HS-27A (cell line): ENCODE results near the gene XPR1.
"Not testable (repeated sequence)": the region's sequence is repeated elsewhere in the genome, so short reads cannot be mapped to it uniquely, and the experiment has no call there.

Experiments
- DNase-seq: peaks from one replicate; pipeline ENCODE4 v3.0.0-alpha.2; 2012; ENCODE audit warnings: low read depth, missing footprints

The XPR1 gene

GRCh38 chr1:180644526-180645192 is 12.8 kb downstream of the XPR1 start:
- no peak for DNase-seq

- DNase-seq, result not testable (repeated sequence)
Observed at GRCh38 chr1:180645261-180645660, 13.4 kb downstream of the XPR1 start.

- DNase-seq, result no peak
Observed at GRCh38 chr1:180646093-180646492, 14.3 kb downstream of the XPR1 start.

- no peak for DNase-seq
Observed at GRCh38 chr1:180646547-180646946, 14.7 kb downstream of the XPR1 start.

- DNase-seq, result no peak
Observed at GRCh38 chr1:180652792-180653191, 21.0 kb downstream of the XPR1 start.

GRCh38 chr1:180662709-180663108 is 30.9 kb downstream of the XPR1 start:
- no peak for DNase-seq

- no peak for DNase-seq
Observed at GRCh38 chr1:180670681-180671080, 38.9 kb downstream of the XPR1 start.

GRCh38 chr1:180672105-180672504 is 40.3 kb downstream of the XPR1 start:
- DNase-seq, result no peak

- no peak for DNase-seq
Observed at GRCh38 chr1:180672505-180672904, 40.7 kb downstream of the XPR1 start.

- DNase-seq, result no peak
Observed at GRCh38 chr1:180674603-180675530, 43.0 kb downstream of the XPR1 start.

GRCh38 chr1:180675586-180675985 is 43.8 kb downstream of the XPR1 start:
- DNase-seq, result no peak

- DNase-seq, result no peak
Observed at GRCh38 chr1:180680558-180681144, 48.8 kb downstream of the XPR1 start.

GRCh38 chr1:180683117-180683516 is 51.3 kb downstream of the XPR1 start:
- DNase-seq, result not testable (repeated sequence)

GRCh38 chr1:180691322-180691913 is 59.6 kb downstream of the XPR1 start:
- no peak for DNase-seq

- no peak for DNase-seq
Observed at GRCh38 chr1:180693564-180694244, 61.9 kb downstream of the XPR1 start.

- no peak for DNase-seq
Observed at GRCh38 chr1:180695282-180695681, 63.5 kb downstream of the XPR1 start.

GRCh38 chr1:180696361-180696760 is 64.5 kb downstream of the XPR1 start:
- DNase-seq, result no peak

GRCh38 chr1:180698580-180698979 is 66.8 kb downstream of the XPR1 start:
- no peak for DNase-seq

GRCh38 chr1:180702376-180702775 is 70.6 kb downstream of the XPR1 start:
- not testable (repeated sequence) for DNase-seq

- not testable (repeated sequence) for DNase-seq
Observed at GRCh38 chr1:180710746-180711145, 78.9 kb downstream of the XPR1 start.

- not testable (repeated sequence) for DNase-seq
Observed at GRCh38 chr1:180711260-180711659, 79.4 kb downstream of the XPR1 start.

- DNase-seq, result peak; percentile 8
Observed at GRCh38 chr1:180720753-180721152, 88.9 kb downstream of the XPR1 start.
